ENCODE data around the gene WFIKKN2. TPM values are rescaled to one million over a fixed set of nuclear protein-coding genes. Genes with fewer than 3 reads are reported as not detected.
"Not testable (repeated sequence)": the region's sequence is repeated elsewhere in the genome, so short reads cannot be mapped to it uniquely, and the experiment has no call there.

WFIKKN2 gene
- total RNA-seq, 1 donor from 2014 or later, result 0.07 TPM

- Mint-ChIP-seq H3K9me3 (ENCODE audit: unreplicated experiment) (peaks cover 2% of the 10 kb centered on the region), H3K36me3 (ENCODE audit: low read depth, unreplicated experiment) (no peaks in the 10 kb centered on the region), H3K4me3 (ENCODE audit: unreplicated experiment) (no peak overlapping the region), H3K27me3 (ENCODE audit: low read depth, unreplicated experiment) (no peaks in the 10 kb centered on the region), H3K27ac (ENCODE audit: unreplicated experiment) (no peak overlapping the region), H3K4me1 (ENCODE audit: low read depth, unreplicated experiment) (no peaks in the 10 kb centered on the region)
- H2AFZ ChIP-seq (ENCODE audit: low read depth, low read length), result no peak overlapping the region
- no peaks in the 10 kb centered on the region for H3K79me2 ChIP-seq (ENCODE audit: insufficient read depth, low read length)
- FAIRE-seq (no peak), DNase-seq (ENCODE audit: low read depth) (no peak)
- H3K4me3 ChIP-seq (ENCODE audit: insufficient read depth, low read depth, low read length), result no peak overlapping the region
- H3K27ac ChIP-seq (ENCODE audit: low read depth, low read length), result no peak overlapping the region
- no peaks in the 10 kb centered on the region for H4K20me1 ChIP-seq (ENCODE audit: insufficient read depth, low read length)
- H3K27me3 ChIP-seq (ENCODE audit: insufficient read depth, low read length), result peaks cover 3% of the 10 kb centered on the region
- no peak overlapping the region for H3K9ac ChIP-seq (ENCODE audit: low read length)
- no peak overlapping the region for H3K4me2 ChIP-seq (ENCODE audit: low read length)
- peaks cover 1% of the 10 kb centered on the region for H3K9me3 ChIP-seq (ENCODE audit: insufficient read depth, low read depth, low read length)
- H3K36me3 ChIP-seq (ENCODE audit: insufficient read depth, low read length), result no peaks in the 10 kb centered on the region
- TF ChIP-seq EZH2 (IDR thresholded peaks at IDR 0.05; ENCODE audit: insufficient read depth, low read length) (no peak), CTCF (IDR thresholded peaks at IDR 0.05; ENCODE audit: insufficient read depth, low read depth, low read length) (no peak)
- no peaks in the 10 kb centered on the region for H3K4me1 ChIP-seq (ENCODE audit: insufficient read depth, low read length)
Measured at GRCh38 chr17:50875074-50875473, 39.7 kb downstream of the WFIKKN2 start.

- H3K27me3 Mint-ChIP-seq (ENCODE audit: low read depth, unreplicated experiment); DNase-seq (ENCODE audit: low read depth); H3K9me3 Mint-ChIP-seq (ENCODE audit: unreplicated experiment); H3K4me2 ChIP-seq (ENCODE audit: low read length); H3K79me2 ChIP-seq (ENCODE audit: insufficient read depth, low read length); FAIRE-seq; H3K27ac ChIP-seq (ENCODE audit: low read depth, low read length); H3K4me1 Mint-ChIP-seq (ENCODE audit: low read depth, unreplicated experiment); H3K9me3 ChIP-seq (ENCODE audit: insufficient read depth, low read depth, low read length); H4K20me1 ChIP-seq (ENCODE audit: insufficient read depth, low read length); H3K4me3 ChIP-seq (ENCODE audit: insufficient read depth, low read depth, low read length); H3K27me3 ChIP-seq (ENCODE audit: insufficient read depth, low read length); H3K4me3 Mint-ChIP-seq (ENCODE audit: unreplicated experiment); H3K9ac ChIP-seq (ENCODE audit: low read length); H3K36me3 ChIP-seq (ENCODE audit: insufficient read depth, low read length); H2AFZ ChIP-seq (ENCODE audit: low read depth, low read length); H3K36me3 Mint-ChIP-seq (ENCODE audit: low read depth, unreplicated experiment); H3K27ac Mint-ChIP-seq (ENCODE audit: unreplicated experiment); H3K4me1 ChIP-seq (ENCODE audit: insufficient read depth, low read length): not testable (repeated sequence)
Measured at GRCh38 chr17:50877042-50877441, 41.7 kb downstream of the WFIKKN2 start.

- Mint-ChIP-seq H3K27me3 (ENCODE audit: low read depth, unreplicated experiment) (no peaks in the 10 kb centered on the region), H3K27ac (ENCODE audit: unreplicated experiment) (no peak overlapping the region), H3K9me3 (ENCODE audit: unreplicated experiment) (peaks cover 3% of the 10 kb centered on the region), H3K4me3 (ENCODE audit: unreplicated experiment) (no peak overlapping the region), H3K36me3 (ENCODE audit: low read depth, unreplicated experiment) (no peaks in the 10 kb centered on the region), H3K4me1 (ENCODE audit: low read depth, unreplicated experiment) (peaks cover 4% of the 10 kb centered on the region)
- Histone ChIP-seq H3K4me1 (ENCODE audit: insufficient read depth, low read length) (peaks cover under 1% of the 10 kb centered on the region), H3K27ac (ENCODE audit: low read depth, low read length) (no peak overlapping the region), H3K36me3 (ENCODE audit: insufficient read depth, low read length) (no peaks in the 10 kb centered on the region), H4K20me1 (ENCODE audit: insufficient read depth, low read length) (no peaks in the 10 kb centered on the region), H2AFZ (ENCODE audit: low read depth, low read length) (no peak overlapping the region), H3K79me2 (ENCODE audit: insufficient read depth, low read length) (no peaks in the 10 kb centered on the region), H3K4me2 (ENCODE audit: low read length) (no peak overlapping the region), H3K4me3 (ENCODE audit: insufficient read depth, low read depth, low read length) (no peak overlapping the region), H3K9me3 (ENCODE audit: insufficient read depth, low read depth, low read length) (peaks cover 3% of the 10 kb centered on the region), H3K9ac (ENCODE audit: low read length) (no peak overlapping the region), H3K27me3 (ENCODE audit: insufficient read depth, low read length) (peaks cover 3% of the 10 kb centered on the region)
- DNase-seq (ENCODE audit: low read depth) (no peak), FAIRE-seq (no peak)
- TF ChIP-seq CTCF (IDR thresholded peaks at IDR 0.05; ENCODE audit: insufficient read depth, low read depth, low read length) (no peak), EZH2 (IDR thresholded peaks at IDR 0.05; ENCODE audit: insufficient read depth, low read length) (no peak)
Measured at GRCh38 chr17:50877838-50878237, 42.5 kb downstream of the WFIKKN2 start.
